ENCODE results near the gene CD4. TPM values are rescaled to one million over a fixed set of nuclear protein-coding genes. Genes with fewer than 3 reads are reported as not detected.

CD4 gene
- total RNA-seq, 1 experiment from 2014 or later: 0.42 TPM

DNA sequence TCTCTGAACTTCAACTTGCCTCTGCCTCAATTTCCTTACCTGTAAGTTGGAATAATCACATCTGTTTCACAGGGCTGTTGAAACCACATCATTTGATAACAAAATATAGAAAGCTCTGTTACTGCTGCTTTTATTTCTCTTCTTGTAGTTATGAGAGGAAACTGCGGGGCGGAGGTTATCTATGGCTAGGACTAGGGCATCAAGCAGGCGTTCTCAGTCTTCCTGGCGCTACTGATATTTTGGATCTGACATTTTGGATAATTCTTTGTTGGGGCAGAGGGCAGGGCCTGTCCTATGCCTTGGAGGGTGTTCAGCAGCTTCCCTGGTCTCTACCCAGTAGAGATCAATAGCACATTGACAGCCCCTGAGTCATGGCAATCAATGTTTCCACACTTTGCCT lies 42.8 kb downstream of the CD4 start:
- Histone ChIP-seq H4K20me1 (ENCODE audit: insufficient read depth) (no peaks in the 10 kb centered on the region), H3K36me3 (ENCODE audit: control insufficient read depth in 1 of 2, insufficient read depth in 2 of 2, low read length in 2 of 2) (peaks cover 8 to 28% of the 10 kb centered on the region in 2 experiments; a peak in 3 of 4 replicates), H3K4me3 (replicated peaks in 1 of 2; ENCODE audit: low read depth in 1 of 2, low read length in 2 of 2) (no peak overlapping the region), H3K4me1 (ENCODE audit: control insufficient read depth in 1 of 2, insufficient read depth in 2 of 2, low read length in 2 of 2) (peaks cover 8 to 31% of the 10 kb centered on the region in 2 experiments), H3K9me3 (ENCODE audit: control insufficient read depth in 1 of 2, insufficient read depth in 1 of 2, low read depth in 1 of 2, low read length in 2 of 2) (no peaks in the 10 kb centered on the region), H3K4me2 (ENCODE audit: low read length) (no peak overlapping the region), H3K27ac (ENCODE audit: low read depth, low read length) (no peak overlapping the region), H2AFZ (ENCODE audit: low read depth, low read length, poor library complexity, severe bottlenecking) (no peak overlapping the region), H3K9ac (ENCODE audit: low read length) (no peak overlapping the region), H3K27me3 (ENCODE audit: insufficient read depth, low read length) (no peaks in the 10 kb centered on the region), H3K9me2 (ENCODE audit: insufficient read depth) (no peaks in the 10 kb centered on the region), H3K79me2 (ENCODE audit: insufficient read depth, low read length) (peaks cover 28% of the 10 kb centered on the region)
- ChIA-PET POLR2A (interaction anchor here (1.0 to 4.3 kb wide), 2 partner anchors 19 to 20 kb away, joined by 4 to 17 read pairs; partner anchors contain the start of genes CDCA3 and USP5), CTCF (interaction anchor here (5.5 kb wide), 1 partner anchor 20 kb away, joined by 38 read pairs; the partner anchor contains the start of genes CDCA3 and USP5), RAD21 (ENCODE audit: low non-redundant PET in 1 of 2, low total read pairs in 2 of 2, uncharacterized antibody in 2 of 2, unreplicated experiment in 2 of 2) (no interaction called here)
- intact Hi-C loops (cut with micrococcal nuclease): no loop called here
- TF ChIP-seq JUND (IDR thresholded peaks at IDR 0.05) (no peak), MAX (IDR thresholded peaks at IDR 0.05) (no peak), SRF (IDR thresholded peaks at IDR 0.05; ENCODE audit: low read depth) (no peak), CBX3 (IDR thresholded peaks at IDR 0.05; ENCODE audit: low read depth) (no peak), FOSL1 (IDR thresholded peaks at IDR 0.05; ENCODE audit: low read depth) (no peak), CEBPB (IDR thresholded peaks at IDR 0.05; ENCODE audit: low read depth) (no peak), SP1 (IDR thresholded peaks at IDR 0.05; ENCODE audit: low read depth) (no peak), ATF3 (IDR thresholded peaks at IDR 0.05) (no peak), ZBTB33 (IDR thresholded peaks at IDR 0.05; ENCODE audit: extremely low read depth, insufficient replicate concordance, low read length) (no peak), EZH2 (IDR thresholded peaks at IDR 0.05) (no peak), REST (IDR thresholded peaks at IDR 0.05; ENCODE audit: low read depth) (no peak), EZH2phosphoT487 (IDR thresholded peaks at IDR 0.05; ENCODE audit: borderline replicate concordance) (no peak), ZFX (IDR thresholded peaks at IDR 0.05) (no peak), YY1 (IDR thresholded peaks at IDR 0.05; ENCODE audit: extremely low read depth, insufficient replicate concordance, low read depth, low read length) (no peak), ELF1 (IDR thresholded peaks at IDR 0.05; ENCODE audit: borderline replicate concordance, low read depth) (no peak), POLR2A (IDR thresholded peaks at IDR 0.05; ENCODE audit: borderline replicate concordance, extremely low read depth, insufficient read depth, insufficient read length) (no peak)
- TF ChIP-seq, protein P1, sequence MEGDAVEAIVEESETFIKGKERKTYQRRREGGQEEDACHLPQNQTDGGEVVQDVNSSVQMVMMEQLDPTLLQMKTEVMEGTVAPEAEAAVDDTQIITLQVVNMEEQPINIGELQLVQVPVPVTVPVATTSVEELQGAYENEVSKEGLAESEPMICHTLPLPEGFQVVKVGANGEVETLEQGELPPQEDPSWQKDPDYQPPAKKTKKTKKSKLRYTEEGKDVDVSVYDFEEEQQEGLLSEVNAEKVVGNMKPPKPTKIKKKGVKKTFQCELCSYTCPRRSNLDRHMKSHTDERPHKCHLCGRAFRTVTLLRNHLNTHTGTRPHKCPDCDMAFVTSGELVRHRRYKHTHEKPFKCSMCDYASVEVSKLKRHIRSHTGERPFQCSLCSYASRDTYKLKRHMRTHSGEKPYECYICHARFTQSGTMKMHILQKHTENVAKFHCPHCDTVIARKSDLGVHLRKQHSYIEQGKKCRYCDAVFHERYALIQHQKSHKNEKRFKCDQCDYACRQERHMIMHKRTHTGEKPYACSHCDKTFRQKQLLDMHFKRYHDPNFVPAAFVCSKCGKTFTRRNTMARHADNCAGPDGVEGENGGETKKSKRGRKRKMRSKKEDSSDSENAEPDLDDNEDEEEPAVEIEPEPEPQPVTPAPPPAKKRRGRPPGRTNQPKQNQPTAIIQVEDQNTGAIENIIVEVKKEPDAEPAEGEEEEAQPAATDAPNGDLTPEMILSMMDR (IDR thresholded peaks at IDR 0.05 in 2 of 3, conservative IDR thresholded peaks at IDR 0.05 in 1 of 3; ENCODE audit: borderline replicate concordance in 1 of 3, insufficient read depth in 1 of 3, low read depth in 2 of 3, low read length in 2 of 3): no peak
- no TSS peak for BruUV-seq (replicated peaks)
- ATAC-seq: no peak
- no peak for DNase-seq (ENCODE audit: low read depth, low spot score)
